T1000 (cell line): ENCODE data around the gene GLIS1.

Experiments
- DNase-seq: peaks from one replicate; lab custom pipeline; 2025; ENCODE audit warnings: mixed read lengths; lab: John Stamatoyannopoulos, UW

GLIS1 gene

DNA sequence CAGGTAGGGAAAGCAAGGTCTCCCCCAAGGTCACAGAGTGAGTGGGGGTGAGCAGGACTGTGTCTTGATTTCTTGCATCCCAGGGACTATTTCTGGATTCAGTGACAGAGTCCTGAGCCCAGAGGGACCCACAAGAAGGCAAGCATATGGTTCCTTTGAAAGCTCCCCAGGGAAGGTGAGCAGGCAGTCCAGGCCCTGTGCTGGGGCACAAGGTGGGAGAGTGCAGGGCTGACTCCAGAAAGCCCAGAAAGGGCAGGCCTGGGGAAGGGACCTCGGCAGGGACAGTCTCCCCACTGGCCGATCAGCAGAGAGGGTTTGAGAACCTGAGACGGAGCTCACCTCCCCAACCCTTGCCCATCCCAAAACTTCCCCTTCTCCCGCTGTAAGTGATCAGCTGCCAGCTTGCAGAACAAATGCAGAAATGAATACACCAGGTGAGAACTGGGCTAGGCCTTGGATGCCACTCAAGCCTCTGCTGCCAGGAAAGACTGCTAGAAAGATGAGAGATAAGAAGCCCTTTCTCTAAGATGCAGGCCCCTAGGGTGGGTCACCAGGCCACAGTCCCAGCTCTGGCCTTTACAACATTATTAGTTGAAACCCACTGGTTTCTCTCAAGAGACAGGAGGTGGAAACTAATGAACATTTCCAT is 121.0 kb downstream of the GLIS1 start:
- DNase-seq: no peak

- DNase-seq: no peak
Observed at GRCh38 chr1:53617382-53617781, 121.6 kb downstream of the GLIS1 start.

GRCh38 chr1:53616927-53617326 is 122.0 kb downstream of the GLIS1 start:
- no peak for DNase-seq

DNA sequence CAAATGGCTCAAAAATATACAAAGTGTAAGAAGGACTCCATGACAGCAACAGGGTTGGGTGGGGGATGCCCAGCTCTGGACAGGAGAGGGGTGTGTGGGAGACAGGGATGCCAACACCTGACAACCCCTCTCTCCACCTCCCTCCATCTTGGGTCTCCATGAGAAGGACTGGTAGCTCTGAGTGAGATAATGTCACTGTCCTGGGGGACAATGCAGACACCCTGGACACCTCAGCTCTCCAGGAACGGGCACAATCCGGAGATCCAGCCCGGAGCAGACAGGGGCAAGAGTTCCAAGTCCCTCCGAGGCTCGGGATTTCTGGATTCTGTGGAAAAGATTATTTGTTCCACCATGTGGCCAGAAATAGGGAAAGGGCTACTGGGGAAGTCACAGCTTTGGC is 122.5 kb downstream of the GLIS1 start:
- no peak for DNase-seq

DNA sequence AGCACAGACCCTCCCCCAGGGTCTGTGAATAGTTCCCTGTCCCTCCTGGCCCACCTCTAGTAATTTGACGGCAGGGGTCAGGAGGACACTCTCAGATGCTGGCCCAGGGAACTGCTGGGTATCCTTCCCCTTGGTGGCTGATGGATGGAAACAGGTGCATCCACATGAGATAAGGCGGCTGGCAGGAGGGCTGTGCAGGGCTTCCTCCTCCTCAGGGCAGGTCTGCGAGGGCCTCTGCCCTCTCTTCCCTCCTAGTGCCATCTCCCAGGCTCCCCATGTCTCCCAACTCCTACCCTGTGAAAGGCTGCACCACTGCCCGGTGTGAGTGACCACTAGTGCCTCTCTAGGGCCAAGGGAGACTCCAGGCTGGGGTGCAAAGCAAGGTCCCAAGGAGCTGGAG is 123.9 kb downstream of the GLIS1 start:
- no peak for DNase-seq

GRCh38 chr1:53614231-53615021 is 124.5 kb downstream of the GLIS1 start:
- DNase-seq: no peak

DNA sequence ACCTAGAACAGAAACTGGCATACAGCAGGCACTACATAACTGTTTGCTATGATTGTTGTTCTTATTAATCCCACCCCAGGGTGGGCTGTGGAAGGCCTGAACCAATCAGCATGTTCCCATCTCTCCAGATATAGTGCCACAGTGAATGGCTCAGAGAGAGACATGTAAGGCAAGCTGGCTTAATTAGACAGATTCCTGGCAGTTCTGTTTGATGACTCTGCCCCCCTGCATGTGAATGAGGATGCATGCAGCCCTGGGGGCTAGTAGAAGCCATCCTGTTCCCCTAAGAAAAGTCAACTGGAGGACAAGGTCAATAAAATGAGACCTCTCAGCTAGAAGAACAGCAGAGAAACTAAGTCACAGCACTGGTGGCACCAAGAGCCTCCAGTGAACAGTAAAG is 130.3 kb downstream of the GLIS1 start:
- no peak for DNase-seq

DNA sequence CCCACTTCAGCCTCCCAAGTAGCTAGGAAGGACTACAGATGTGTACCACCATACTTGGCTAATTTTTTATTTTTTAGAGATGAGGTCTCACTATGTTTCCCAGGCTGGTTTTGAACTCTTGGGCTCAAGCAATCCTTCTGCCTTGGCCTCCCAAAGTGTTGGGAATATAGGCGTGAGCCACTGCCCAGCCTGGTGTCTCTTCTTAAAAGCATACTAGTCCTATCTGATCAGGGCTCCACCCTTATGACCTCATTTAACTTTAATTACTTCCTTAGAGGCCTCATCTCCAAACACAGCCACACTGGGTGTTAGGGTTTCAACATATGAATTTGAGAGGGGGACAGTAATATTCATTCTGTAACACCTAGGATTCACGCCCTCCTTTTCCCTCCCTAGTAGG is 130.9 kb downstream of the GLIS1 start:
- no peak for DNase-seq

- no peak for DNase-seq
Observed at GRCh38 chr1:53606651-53607051, 132.3 kb downstream of the GLIS1 start.

DNA sequence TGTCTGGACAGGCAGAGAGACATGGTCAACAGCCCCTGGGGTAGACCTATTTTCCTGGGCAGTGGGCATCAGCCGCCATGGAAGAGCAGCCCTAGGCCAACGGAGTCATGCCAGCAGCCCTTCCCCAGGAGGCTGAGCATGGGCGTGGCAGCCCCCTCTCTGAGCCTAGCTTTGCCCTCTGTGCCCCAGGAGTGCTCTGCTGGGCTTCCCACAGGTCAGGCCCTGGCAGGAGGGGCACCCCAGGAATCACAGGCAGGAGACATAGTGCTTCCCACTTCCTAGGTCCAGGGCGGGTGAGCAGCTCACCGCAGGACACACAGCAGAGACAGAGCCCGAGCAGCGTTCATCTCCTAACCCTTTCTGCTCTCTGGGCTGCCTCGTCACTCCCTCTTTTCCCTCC is 132.8 kb downstream of the GLIS1 start:
- no peak for DNase-seq

- no peak for DNase-seq
Observed at GRCh38 chr1:53605181-53605580, 133.8 kb downstream of the GLIS1 start.

DNA sequence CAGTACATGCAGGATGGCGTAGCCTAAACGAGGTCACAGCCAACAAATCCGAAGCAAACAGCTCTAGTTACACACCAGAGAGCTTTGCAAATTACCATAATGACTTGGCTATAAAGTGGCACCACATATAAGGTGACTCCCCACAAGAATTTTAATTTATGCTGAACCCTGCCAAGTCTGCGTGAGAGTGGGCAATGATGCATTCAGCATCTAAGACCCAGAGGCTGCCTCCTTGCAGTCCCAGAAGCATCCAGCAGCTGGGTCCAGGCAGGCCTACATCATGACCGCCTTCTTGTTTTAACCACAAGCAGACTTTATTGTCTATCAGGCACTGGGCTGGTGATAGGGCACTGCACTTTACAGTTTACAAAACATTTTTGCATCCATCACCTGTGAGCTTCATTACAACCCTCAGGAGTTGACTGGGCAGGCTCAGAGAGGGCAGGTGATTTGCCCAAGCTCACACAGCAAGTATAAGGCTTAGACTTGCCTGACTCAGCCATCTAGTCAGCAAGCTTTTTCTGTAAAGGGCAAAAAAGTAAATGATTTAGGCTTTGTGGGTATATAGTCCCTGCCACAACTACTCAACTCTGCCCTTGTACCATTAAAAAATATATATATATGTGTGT is 134.6 kb downstream of the GLIS1 start:
- DNase-seq: no peak

GRCh38 chr1:53603431-53603830 is 135.5 kb downstream of the GLIS1 start:
- DNase-seq: no peak

DNA sequence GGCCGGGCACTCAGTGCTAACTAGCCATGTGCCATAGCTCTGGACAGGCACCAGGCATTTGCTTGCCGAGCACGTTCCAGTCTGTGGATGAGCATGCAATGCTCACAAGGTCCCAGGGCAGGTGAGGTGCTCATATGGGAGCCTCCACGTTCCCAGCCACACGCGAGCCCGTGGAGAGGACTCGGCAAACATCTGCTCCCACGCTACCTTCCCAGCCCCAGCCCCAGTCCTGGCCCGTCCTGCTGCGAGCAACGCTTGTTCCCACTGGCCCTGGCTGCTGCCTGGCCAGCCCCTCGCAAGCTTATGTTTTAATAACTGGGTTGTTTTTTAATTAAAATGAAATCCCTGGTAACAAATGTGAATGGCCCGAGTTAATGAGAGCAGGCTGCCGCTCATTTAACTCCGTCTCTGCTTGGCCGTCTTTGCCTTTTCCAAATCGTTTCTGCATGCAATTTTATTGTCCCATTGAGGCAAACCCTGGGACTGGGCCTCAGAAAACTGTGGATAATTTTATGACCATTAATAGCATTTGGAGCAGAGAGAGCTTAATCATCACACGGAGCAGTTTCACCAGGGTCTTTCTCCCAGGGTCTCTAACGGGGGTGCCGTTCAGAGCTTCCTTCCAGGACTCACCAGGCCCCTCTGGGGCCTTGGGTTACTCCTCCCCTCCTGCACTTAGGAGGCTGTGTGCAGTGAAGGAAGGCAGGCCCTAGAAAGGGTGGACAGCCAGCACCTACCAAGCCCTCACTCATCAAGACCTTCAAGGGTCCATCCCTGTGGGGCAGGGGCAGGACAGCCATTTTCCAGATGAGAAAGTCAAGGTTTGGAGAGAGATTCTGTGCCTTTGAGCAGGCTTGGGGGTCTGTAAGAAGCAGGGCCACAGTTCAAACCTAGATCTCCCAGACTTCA is 136.8 kb downstream of the GLIS1 start:
- no peak for DNase-seq

GRCh38 chr1:53601031-53601745 is 137.8 kb downstream of the GLIS1 start:
- DNase-seq: no peak

DNA sequence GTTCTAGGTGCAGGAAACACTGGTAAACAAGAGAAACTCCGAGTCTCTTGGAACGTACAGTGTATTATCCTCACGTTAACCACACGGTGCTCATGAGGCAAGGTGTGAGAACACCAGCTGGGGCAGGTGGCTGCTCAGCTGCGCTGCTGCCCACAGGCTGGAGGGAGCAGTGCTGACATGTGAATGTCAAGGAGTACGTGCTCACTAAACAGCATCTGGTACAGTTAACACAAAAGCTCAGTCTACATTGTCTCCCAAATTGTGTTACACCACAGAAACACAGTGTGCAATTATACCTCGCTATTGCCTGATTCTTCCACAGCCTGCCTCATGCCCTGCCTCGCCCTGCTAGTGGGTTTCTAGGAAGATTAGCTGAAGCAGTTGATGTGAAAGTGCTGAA is 138.4 kb downstream of the GLIS1 start:
- DNase-seq: no peak

DNA sequence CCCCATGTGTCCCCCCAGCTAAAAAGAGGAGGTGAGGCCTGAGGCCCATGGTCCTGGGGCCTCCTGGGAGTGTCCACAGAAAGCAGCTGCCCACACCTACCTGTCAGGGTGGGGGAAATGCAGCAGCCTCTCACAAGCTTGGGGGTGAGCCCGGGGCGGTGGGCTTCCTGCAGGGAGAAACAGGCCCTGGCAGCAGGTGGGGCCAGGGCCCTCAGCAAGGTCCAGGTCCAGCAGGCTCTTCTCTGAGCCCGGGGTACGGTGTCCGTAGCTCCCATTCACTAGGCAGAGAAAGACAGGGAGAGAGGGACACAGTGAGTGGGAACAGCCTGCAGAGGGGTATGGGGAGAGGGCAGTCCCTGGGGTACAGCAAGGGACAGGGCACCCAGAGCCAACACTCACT is 139.0 kb downstream of the GLIS1 start:
- no peak for DNase-seq

GRCh38 chr1:53599481-53599880 is 139.5 kb downstream of the GLIS1 start:
- DNase-seq: no peak

DNA sequence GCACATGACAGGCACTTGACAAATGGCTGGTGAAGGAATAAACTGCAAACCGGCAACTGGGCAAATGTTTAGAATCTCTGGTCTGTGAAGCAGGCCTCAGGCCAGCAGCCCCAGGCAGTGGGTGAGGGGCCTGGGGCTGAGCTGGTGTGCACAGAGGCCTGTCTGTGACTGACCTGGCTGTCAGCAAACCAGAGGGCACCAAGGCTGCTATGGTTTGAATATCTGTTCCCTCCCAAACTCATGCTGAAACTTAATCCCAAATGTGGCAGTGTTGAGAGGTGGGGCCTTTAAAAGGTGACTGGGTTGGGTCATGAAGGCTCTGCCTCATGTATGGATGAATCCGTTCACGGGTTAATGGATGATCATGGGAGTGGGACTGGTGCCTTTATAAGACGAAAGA is 140.0 kb downstream of the GLIS1 start:
- DNase-seq: no peak

DNA sequence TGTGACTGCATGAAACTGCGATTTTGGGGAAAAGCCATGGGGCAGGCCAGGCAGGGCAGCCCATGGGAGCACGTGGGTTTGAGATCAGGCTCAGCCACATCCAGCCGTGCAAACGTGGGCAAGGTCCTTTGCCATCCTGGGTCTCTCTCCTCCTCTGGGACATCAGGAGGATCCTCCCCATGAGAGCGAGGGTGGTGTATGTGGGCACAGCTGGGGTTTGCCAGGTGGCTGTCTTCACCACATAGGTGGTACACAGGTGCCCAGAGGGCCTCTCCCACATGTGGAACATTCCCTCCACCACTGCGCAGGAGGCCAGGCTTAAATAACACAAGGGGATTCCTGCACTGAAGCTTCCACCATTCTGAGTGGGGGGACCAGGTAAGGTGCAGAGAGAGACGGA is 143.1 kb downstream of the GLIS1 start:
- DNase-seq: no peak

DNA sequence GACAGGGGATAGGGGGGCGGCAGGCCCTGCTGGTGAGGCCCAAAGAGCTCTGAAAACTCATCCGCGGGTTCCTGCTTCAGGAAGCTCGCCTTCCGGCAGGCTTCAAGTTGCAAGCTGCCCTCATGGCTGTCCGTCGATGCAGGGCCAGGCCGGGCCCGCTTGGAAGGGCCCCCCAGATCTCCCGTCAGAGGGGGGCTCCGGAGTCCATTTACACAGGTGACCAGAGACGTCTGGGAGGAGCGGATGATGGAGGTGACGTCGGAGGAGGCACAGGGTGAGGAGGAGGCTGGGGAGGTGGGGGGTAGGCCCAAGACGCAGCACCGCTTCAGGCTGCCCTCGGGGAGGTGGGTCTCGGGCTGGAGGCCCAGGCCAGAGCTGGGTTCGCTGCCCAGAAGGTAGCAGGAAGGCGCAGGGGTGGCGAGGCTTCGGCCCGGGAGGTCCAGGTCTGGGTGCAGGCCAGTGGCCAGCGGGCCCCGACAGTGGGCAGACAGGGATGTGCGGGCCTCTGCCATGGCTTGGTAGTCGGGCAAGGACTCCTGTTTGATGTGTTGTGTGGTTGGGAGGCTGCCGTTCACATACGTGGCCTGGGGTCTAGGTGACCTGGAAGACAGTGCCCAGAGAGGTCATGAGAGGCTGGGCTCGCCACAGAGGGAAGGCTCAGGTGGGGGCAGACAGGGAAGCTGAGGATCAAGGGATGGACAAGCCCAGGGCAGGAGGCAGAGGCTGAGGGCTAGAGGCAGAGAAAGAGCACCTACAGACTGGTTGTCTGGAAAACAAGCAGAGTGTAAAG is 144.4 kb downstream of the GLIS1 start:
- no peak for DNase-seq
